Tibial nerve (tissue), 4 donors: ENCODE results near the gene BTBD9. TPM values are rescaled to one million over a fixed set of nuclear protein-coding genes. Genes with fewer than 3 reads are reported as not detected.

ENCODE experiments used
- DNase-seq, 2 donors: peaks; one replicate each; pipeline ENCODE4 v3.0.0-alpha.2; 2019; ENCODE audit warnings: low spot score in 2 of 2
- H3K27ac ChIP-seq, 4 donors: fragments of 200-600 bp; sonication (generic) in 3 of 4; one replicate each; pipeline ENCODE4 v1.5.1; 2017 to 2019; ENCODE audit warnings: mild to moderate bottlenecking in 1 of 4
- H3K27me3 ChIP-seq, 2 donors: fragments of 200-600 bp; sonication (generic) in 1 of 2; one replicate each; pipeline versions ENCODE4 v1.5.1 to v1.6.0; 2017 to 2019
- H3K36me3 ChIP-seq, 3 donors: fragments of 200-600 bp; sonication (generic); one replicate each; pipeline ENCODE4 v1.5.1; 2018 to 2019
- H3K4me1 ChIP-seq, 4 donors: fragments of 200-600 bp; sonication (generic) in 3 of 4; one replicate each; pipeline ENCODE4 v1.5.1; 2017 to 2019
- H3K4me3 ChIP-seq, 4 donors: fragments of 200-600 bp; sonication (generic) in 3 of 4; one replicate each; pipeline ENCODE4 v1.5.1; 2017 to 2019; ENCODE audit warnings: mild to moderate bottlenecking in 1 of 4, moderate library complexity in 1 of 4
- H3K9me3 ChIP-seq, 4 donors: fragments of 200-600 bp; sonication (generic) in 3 of 4; one replicate each; pipeline ENCODE4 v1.5.1; 2017 to 2019
- EP300 ChIP-seq, 2 donors: sonication (generic); formaldehyde crosslinking; IDR thresholded peaks; one replicate each; pipeline ENCODE4 v1.6.1; 2017; ENCODE audit warnings: antibody characterized with exemption in 2 of 2, mild to moderate bottlenecking in 1 of 2
- POLR2A ChIP-seq, 2 donors: fragments of 450-650 bp; IDR thresholded peaks; one replicate each; pipeline ENCODE4 v1.6.1; 2017; ENCODE audit warnings: antibody characterized with exemption in 2 of 2, mild to moderate bottlenecking in 2 of 2, moderate library complexity in 2 of 2
- WGBS, 2 donors: methylation state at CpG; one replicate each; pipeline ENCODE4 v1.1.5; 2018; 5-methylcytosine and 5-hydroxymethylcytosine counted together
- total RNA-seq, 4 donors: library from RNA; depleted of rRNA; stranded (reverse); fragments of >200 nt; gene quantifications; one replicate each; pipeline ENCODE4 v1.1.0, GENCODE V29; 2016
- TF ChIP-seq, protein P1 (sequence below), 5 experiments: fragments of 200-600 bp in 3 of 5; fragments of 450-650 bp in 2 of 5; sonication (generic) in 3 of 5; IDR thresholded peaks; one replicate each; pipeline ENCODE4 v1.5.1; 2016 to 2019; ENCODE audit warnings: antibody characterized with exemption in 5 of 5, mild to moderate bottlenecking in 3 of 5, moderate library complexity in 2 of 5

BTBD9 gene
- total RNA-seq, 4 donors from 2014 or later: 7.5 to 23.9 (median 10.7) TPM

DNA sequence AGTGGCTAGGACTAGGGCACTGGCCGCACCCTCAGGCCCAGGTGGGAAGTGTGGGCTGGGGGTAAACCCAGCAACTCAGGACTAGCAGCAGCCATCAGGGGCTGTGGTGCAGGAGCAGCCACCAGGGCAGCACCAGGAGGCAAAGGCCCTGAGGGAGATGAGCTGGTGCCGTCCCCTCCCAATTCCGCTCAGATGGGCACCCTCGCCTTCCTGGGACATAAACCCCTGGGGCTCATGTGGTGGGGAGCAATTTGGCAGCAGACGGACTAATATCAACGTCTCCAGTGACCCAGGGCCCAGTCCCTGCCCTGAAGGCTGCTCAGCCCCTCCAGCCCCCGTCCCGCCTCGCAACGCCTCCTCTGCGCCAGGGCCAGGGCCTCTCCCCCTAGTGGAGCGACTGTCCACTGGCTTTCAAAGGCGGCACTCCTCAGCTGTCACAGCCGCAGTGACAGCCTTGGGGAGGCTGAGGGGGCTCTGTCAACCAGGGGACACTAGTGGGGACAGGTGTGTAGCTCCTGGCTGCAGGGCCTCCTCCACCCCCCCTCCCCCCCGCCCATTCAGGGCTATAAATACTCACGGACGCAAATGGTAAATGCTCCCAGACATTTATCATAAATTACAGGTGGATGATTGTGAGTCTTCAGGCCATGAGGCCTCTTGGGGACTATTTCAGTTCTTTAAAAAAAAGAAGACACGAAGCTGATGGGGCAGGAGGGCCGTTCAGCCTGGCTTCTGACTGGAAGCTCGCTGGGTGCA is 470.3 kb downstream of the BTBD9 start:
- WGBS, 2 donors: 80 to 90% methylated on average over 18 of the region's 20 CpGs
- Histone ChIP-seq H3K4me3 (no peak overlapping the region), H3K36me3 (peaks cover 0 to 24% (median 0%) of the 10 kb centered on the region in 3 donors), H3K9me3 (no peaks in the 10 kb centered on the region), H3K4me1 (peaks cover 0 to 3% (median 0%) of the 10 kb centered on the region in 4 donors), H3K27me3 (no peaks in the 10 kb centered on the region), H3K27ac (no peak overlapping the region)
- no peak for DNase-seq
- TF ChIP-seq, protein P1, sequence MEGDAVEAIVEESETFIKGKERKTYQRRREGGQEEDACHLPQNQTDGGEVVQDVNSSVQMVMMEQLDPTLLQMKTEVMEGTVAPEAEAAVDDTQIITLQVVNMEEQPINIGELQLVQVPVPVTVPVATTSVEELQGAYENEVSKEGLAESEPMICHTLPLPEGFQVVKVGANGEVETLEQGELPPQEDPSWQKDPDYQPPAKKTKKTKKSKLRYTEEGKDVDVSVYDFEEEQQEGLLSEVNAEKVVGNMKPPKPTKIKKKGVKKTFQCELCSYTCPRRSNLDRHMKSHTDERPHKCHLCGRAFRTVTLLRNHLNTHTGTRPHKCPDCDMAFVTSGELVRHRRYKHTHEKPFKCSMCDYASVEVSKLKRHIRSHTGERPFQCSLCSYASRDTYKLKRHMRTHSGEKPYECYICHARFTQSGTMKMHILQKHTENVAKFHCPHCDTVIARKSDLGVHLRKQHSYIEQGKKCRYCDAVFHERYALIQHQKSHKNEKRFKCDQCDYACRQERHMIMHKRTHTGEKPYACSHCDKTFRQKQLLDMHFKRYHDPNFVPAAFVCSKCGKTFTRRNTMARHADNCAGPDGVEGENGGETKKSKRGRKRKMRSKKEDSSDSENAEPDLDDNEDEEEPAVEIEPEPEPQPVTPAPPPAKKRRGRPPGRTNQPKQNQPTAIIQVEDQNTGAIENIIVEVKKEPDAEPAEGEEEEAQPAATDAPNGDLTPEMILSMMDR (IDR thresholded peaks at IDR 0.05): no peak
- no peak for TF ChIP-seq EP300 (IDR thresholded peaks at IDR 0.05)
- no peak for TF ChIP-seq POLR2A (IDR thresholded peaks at IDR 0.05)

DNA sequence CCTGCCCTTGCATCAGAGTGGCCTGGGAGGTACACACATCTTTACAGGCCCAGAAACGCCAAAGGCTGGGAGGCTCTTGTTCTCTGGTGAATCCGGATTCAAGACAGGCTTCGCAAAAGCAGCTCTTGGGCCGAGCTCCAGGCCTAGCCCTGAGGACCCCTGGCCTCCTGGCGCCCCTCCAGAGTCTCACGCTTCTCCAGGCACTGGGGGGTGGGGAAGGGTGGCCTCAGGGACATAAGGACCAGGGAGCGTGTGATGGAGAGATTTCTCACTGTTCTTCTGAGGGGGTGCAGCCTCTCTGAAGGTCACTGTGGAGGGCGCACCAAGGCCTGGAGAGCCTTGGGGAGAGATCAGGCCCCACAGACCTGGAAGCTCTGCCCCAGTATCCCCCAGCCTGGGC is 471.0 kb downstream of the BTBD9 start:
- Histone ChIP-seq H3K27ac (no peak overlapping the region), H3K36me3 (peaks cover 0 to 17% (median 0%) of the 10 kb centered on the region in 3 donors), H3K4me1 (peaks cover 0 to 3% (median 0%) of the 10 kb centered on the region in 4 donors), H3K9me3 (no peaks in the 10 kb centered on the region), H3K4me3 (no peak overlapping the region), H3K27me3 (no peaks in the 10 kb centered on the region)
- no peak for DNase-seq
- TF ChIP-seq, protein P1 (IDR thresholded peaks at IDR 0.05): no peak
- TF ChIP-seq EP300 (IDR thresholded peaks at IDR 0.05) (no peak), POLR2A (IDR thresholded peaks at IDR 0.05) (no peak)
- WGBS, 2 donors: 75 to 80% methylated on average over 5 to 8 of the region's 8 CpGs

DNA sequence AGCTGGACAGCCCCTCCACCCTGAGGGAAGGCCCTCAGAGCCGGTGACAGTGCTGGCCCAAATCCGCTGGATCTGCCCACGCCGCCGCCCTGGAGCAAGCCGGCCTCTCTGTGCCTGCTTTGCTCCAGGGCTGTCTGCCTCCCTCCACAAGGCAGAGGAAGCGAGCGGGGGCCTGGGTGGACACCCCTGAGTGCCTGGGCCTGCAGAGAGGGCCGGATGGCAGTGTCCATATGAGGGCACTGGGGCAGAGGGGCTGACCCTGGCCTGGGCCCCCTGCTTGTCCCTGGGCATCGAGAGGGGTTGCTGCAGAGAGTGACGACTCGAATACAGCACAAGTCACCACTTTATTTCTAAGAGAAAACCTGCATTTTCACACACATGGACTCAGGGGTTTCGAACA is 471.6 kb downstream of the BTBD9 start:
- Histone ChIP-seq H3K4me1 (peaks cover 0 to 3% (median 0%) of the 10 kb centered on the region in 4 donors), H3K27me3 (no peaks in the 10 kb centered on the region), H3K4me3 (no peak overlapping the region), H3K36me3 (peaks cover 0 to 12% (median 0%) of the 10 kb centered on the region in 3 donors), H3K9me3 (no peaks in the 10 kb centered on the region), H3K27ac (no peak overlapping the region)
- WGBS, 2 donors: 84% methylated on average over 9 to 13 of the region's 13 CpGs
- DNase-seq: no peak
- TF ChIP-seq, protein P1 (IDR thresholded peaks at IDR 0.05): no peak
- no peak for TF ChIP-seq POLR2A (IDR thresholded peaks at IDR 0.05)
- TF ChIP-seq EP300 (IDR thresholded peaks at IDR 0.05): no peak

DNA sequence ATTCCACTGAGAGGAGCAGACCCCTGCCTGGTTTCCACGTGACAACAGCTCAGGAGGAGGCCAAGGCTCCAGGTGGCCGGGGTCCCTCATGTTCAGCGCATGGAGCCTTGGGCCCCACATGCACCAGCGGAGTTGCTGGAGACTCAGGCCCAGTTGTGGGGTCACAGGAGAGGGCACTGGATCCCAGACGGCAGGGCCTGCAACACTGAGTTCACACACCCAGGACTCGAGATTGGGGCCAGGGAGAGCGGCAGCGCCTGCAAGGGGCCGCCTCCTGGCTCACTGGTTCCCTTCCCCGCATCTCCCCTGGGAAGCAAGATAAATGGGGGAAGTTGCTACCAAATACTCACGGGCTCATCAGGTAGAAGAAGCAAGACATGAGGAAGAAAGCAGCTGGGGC is 472.1 kb downstream of the BTBD9 start:
- WGBS, 2 donors: 81 to 86% methylated on average over 11 of the region's 11 CpGs
- Histone ChIP-seq H3K4me3 (no peak overlapping the region), H3K36me3 (peaks cover 0 to 6% (median 0%) of the 10 kb centered on the region in 3 donors), H3K27ac (no peak overlapping the region), H3K9me3 (no peaks in the 10 kb centered on the region), H3K27me3 (no peaks in the 10 kb centered on the region), H3K4me1 (peaks cover 0 to 3% (median 0%) of the 10 kb centered on the region in 4 donors)
- TF ChIP-seq POLR2A (IDR thresholded peaks at IDR 0.05) (no peak), EP300 (IDR thresholded peaks at IDR 0.05) (no peak)
- TF ChIP-seq, protein P1 (IDR thresholded peaks at IDR 0.05): no peak
- no peak for DNase-seq
